HG03135 (cell line): ENCODE results near the gene GDAP2.
"Not testable (repeated sequence)": the region's sequence is repeated elsewhere in the genome, so short reads cannot be mapped to it uniquely, and the experiment has no call there.

ENCODE experiments used
- ATAC-seq: cut with Tn5 transposase; IDR thresholded peaks from one replicate; pipeline ENCODE4 v1.9.1; 2021; ENCODE audit warnings: mild to moderate bottlenecking, moderate library complexity; ENCODE audit not compliant: unreplicated experiment

Gene GDAP2, protein sequence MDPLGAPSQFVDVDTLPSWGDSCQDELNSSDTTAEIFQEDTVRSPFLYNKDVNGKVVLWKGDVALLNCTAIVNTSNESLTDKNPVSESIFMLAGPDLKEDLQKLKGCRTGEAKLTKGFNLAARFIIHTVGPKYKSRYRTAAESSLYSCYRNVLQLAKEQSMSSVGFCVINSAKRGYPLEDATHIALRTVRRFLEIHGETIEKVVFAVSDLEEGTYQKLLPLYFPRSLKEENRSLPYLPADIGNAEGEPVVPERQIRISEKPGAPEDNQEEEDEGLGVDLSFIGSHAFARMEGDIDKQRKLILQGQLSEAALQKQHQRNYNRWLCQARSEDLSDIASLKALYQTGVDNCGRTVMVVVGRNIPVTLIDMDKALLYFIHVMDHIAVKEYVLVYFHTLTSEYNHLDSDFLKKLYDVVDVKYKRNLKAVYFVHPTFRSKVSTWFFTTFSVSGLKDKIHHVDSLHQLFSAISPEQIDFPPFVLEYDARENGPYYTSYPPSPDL

DNA sequence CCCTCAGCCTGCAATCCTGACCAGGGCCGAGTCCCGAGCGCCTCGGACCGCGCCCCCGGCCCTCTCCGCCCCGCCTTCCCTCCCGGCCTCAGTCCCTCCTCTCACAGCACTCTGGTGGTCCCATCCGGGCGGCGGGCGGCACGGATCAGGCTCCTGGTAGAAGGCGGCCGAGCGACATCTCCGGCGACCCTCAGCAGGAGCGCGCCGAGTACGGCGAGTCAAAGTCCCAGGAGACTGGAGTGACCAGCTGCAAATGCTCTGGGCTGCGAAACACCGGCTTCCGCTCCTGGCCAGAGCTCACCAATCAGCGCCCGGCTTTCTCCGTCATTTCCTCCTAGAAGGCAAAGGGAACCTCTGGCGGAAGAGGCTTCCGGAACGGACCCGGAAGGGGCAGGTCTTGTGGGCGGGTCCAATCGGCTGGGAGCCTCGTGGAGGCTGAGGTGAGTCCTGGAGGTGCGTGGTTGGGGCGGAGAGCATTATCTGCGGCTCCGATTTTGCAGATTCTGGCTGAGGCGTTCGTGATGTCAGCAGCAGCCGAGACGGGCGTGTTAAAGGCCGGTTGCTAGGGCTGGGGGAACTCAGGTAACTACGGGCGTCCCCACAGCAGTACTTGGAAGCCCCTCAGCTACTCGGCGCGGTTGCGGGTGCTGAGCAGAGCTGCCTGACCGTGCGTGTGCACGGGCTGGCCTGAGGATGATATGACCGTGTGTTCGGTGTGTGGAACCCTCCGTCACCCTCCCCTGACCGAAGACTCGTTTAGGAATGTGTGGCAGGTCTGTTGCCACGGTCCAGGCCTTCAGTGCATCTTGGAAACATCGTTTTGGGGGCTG lies at the start of gene GDAP2, which contains the start of gene WDR3:
Gene GDAP2, minus strand, starts transcription at position 279 of the 830 bp plus-strand sequence. CDS start 9,264 bp downstream, outside the sequence.
Gene WDR3, plus strand, starts transcription at position 397 of the 830 bp plus-strand sequence. CDS start 3,581 bp downstream, outside the sequence.
- peak; percentile 94 for ATAC-seq

DNA sequence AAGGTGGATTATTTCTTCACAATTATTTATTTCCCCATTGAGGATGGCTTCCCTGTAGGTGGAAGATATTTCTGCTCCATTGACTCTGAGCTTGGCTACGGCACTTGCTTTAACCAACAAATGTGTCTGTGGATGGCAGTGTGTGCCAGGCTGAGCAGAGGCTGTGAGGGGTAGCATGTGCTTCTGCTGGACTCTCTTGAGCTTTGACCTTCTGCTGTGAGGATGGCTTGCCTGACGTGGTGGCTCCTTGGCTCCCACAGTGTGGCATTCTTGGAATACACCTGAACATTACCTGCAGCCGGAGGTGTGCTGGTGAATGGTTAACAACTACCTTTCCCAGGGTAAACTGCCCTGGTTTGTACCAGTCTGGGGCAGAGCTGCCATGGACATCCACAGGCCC lies 47.0 kb upstream of the GDAP2 start:
- no peak for ATAC-seq

DNA sequence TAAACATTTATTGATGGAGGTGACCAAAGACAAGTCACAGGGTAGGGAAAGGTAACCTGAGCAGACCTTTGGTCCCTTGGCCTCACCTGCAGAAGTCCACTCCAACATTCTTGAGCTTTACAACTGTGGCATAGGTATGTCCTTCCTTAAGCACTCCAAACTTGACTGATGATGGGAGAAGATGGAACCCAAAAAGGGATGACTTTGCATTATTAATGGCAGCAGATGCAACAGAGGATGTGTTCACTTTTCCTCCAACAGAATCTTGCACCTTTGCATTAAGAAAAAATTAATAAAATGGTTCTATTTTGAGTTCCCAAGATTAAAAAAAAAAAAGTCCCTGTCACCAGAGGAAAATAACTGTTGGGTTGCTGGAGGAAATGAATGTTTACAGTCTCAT lies 42.4 kb upstream of the GDAP2 start:
- ATAC-seq = no peak

DNA sequence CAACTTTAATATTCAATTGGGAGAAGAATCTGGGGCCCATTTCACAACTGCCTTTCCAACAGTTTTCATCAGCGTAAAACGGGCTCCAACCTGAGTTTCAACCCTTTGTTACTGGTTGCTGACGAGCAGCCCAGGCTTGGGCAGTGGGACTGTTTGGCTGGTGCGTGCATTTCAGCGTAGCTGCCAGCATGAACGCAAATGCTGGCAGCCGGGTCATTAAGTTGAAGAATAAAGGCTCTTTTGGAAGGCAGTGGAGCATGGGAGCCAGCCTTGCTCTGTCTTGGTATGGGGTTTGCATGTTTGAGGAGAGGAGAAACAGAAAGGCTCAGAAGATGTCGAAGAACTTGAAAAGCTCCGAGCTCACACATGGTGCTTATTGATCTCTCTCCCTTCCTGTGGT lies 40.8 kb upstream of the GDAP2 start:
- no peak for ATAC-seq

DNA sequence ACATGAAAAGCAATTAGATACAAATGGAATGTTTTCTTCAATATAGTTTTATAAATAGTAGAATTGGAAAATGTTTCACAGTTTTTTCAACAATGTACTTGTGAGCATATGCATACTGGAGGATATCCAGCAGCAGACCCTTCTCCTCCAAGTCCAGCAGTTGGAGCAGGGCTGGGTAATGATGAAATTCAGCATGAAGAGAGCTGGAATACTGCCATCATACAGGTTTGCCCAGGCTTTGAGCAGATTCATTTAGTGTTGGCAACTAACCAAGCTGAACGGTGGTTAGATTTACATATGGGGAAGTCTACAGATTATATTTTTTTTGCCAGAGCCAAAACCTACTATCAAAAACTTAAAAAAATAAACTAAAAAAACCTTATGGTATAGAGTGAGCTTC lies 38.5 kb upstream of the GDAP2 start:
- ATAC-seq = no peak

DNA sequence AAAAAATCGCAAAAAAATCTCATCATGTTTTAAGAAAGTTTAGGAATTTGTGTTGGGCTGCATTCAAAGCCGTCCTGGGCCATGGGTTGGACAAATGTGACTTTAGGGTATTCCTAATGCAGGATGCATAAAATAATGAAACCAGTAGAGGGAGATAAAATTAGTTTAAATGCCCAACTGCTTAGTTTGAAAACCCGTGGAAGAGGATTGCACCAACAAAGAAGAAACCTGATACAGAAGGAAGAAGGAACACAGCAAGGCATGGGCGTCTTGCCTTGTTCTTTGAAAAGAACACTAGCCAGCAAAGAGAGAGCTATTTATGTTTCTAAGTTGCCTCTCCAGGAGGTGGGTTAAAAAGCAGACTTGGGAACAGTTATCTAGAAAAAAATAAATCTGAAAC lies 38.1 kb upstream of the GDAP2 start:
- ATAC-seq = no peak

DNA sequence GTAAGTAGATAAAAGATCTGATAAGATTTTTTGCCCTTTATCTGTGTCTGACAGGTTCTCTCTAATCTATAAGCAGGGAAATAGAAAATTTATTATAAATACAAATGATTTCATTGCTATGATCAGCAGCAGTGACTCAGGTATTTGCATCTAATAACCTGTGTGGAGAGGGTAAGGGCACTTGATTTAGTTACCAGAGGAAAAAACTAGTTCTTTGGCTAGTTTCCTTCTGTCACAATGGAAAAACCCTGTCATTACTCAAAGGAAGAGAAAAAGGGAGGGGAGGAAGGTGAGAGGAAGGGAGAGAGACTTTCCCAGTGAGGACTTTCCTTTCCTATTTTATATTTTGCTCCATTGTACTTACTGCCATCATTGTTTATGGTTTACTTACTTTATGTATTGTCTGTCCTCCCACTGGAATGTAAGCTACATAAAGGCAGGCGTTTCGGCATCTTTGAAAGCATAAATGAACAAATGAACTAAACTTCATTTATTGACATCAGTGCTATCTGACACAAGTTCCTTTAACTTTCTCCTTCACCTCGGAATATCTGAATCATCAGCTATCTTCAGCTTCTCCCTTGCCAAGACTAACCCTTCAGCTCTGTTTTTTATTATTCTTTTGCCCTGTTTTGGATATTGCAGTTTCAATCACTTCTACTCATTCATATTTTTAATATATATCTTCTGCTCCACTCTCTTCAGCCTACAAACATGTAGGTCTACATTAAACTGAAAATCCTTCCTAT lies 35.0 kb upstream of the GDAP2 start:
- no peak for ATAC-seq

DNA sequence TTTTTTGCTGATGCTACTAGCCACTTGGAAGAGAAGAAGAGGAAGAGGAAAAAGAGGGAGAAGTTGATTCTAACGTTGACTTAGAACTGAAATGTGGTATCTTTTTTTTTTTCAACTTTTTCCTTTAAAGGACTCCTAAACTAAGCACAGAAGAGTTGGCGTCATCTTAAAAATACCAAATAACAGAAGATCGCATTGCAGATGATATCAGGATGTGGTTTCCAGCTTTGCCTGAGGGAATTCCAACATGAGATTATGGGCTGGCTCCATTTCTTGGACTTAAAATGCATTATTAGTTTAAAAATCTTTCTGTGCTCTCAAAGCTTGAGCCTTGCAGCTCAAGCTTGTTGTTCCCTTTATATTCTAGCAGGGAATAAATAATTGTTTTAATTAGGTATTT lies 29.9 kb upstream of the GDAP2 start:
- ATAC-seq = no peak

DNA sequence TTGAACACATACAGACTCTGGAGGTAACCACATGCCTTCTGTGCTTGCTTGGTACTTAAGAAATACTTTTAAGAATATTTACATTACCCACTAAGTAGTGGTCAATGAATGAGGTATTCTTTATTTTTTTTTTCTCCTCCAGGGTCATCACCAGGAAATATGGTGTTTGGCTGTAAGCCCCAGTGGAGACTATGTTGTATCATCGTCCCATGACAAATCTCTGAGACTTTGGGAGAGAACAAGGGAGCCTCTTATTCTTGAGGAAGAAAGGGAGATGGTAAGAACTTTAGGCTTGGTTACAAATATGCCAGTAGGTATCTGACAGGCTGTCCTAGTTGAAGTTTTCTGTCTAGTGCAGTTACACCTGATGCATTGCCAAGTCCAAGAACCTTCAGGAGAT lies 23.0 kb upstream of the GDAP2 start:
- ATAC-seq = no peak

DNA sequence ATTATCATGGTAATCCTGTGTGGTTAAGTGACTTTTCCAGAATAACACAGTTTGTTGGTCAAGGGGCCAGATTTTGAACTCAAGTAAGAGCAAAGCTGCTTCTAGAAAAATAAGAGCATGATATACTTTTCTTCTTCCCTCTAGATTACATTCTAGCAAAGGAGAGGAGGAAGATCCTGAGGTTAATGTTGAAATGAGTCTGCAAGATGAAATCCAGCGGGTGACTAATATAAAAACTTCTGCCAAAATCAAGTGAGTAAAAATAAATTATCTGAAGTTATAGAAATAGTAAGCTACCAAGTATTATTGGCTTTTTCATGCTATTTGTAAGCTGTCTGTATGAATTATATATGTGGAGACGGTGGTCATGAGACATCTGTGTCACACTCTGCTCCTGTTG lies 12.9 kb upstream of the GDAP2 start:
- ATAC-seq = no peak

DNA sequence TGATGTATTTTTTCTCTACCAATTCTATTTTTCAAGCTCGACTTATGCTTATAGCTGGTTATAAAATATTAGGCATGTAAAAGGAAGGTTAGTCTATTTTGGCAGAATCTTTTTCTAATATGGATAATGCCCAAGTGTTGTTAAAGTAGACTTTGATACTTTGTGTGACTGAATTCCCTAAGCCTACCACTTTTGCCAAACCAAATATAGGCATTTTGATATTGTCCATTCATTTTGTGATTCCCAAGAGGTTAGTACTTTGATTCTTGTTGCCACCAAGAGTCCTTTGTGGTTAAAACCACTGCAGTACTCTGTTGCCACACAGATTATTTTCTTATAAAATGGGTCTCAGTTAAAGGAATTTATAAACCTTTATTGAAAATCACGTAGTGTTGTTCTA lies 4.3 kb upstream of the GDAP2 start:
- ATAC-seq = no peak

DNA sequence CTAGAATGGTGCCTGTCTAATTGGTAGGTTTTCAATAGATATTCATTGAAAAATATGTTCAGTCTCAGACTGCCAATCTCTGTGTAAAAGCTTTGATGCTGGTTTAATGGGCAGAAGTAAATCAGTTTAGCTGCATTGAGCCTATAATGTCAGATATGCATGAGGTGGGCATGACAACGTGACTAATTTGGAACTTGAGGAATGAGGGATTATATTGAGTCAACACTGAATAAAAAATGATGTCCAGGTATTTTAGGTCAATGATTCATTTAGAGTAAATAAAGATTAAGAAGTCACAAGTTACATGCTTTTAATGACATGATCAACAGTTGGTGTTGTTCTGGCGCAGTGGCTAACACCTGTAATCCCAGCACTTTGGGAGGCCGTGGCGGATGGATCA lies 3.2 kb upstream of the GDAP2 start:
- ATAC-seq = no peak

DNA sequence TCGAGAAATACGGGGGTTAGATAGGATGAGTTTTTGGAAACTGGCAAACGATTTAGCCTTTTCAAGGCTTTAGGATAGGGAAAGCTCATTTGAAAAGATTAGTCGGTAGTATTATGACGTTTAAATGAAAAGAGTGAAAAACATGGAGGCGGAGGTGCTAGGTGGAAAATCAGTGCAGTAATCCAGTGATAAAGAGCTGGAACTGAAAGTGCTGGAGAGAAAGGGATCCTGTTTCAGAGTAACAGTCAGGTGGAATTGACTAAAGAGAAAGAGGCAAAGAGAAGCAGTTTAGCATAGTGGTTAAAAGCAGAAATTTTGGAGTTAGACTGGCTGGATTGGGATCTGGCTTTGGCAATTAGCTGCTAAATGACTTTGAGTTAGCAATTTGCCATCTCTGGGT lies 1.1 kb upstream of the GDAP2 start:
- ATAC-seq = no peak

DNA sequence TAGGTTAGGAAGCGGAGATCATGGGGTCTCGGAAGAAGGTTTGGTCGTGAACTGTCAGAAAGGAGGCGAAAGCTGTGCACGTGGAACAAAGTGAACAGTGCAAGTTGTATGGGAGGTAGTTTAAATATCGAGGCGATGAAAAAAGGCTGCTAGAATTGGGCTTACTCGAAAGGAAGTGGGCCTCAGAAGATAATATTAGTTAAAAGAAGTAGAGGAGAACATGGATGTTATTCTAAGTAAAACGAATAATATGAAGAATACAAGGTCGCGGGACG lies 689 bp upstream of the GDAP2 start:
- peak; percentile 3 for ATAC-seq

DNA sequence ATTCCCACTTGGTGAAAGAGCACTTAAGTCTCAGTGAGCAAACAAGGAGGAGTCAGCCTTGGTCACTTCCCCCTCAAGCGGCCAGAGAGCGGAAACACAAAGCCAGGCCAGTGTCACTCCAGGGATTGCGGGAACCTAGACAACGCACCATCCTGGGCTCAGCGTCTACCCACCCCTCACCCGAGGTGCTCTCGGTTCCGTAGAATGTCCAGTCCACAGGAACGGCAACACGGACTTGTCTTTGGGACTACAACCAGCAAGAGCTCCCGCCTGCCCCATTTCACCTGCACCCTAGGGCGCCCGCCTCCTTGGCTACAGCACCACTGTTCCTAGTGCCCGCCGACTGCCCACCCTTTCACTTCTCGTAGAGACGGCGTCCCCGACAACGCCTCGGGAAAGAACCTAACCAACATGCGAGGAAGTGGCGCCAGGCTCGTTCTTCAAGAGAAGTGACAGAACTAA lies 509 bp downstream of the GDAP2 start:
- ATAC-seq = peak; percentile 43

DNA sequence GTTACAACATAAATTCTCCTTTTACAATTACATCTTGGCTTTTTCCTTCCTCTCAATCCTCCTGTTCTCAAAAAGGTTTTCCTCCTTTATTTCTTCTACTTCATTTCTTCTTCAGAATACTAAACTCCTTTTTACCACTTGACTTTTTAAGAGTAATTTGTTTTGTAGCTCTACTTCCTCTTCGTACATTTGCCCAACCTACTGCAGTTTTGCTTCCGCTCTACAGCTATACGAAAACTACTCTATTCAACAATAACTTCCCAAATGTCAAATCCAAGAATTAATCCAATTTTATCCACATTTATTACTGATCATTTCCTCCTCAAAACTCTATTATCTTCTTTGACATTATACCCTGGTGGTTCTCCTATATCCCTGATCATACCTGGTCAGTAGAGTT lies 3.4 kb downstream of the GDAP2 start:
- no peak for ATAC-seq

DNA sequence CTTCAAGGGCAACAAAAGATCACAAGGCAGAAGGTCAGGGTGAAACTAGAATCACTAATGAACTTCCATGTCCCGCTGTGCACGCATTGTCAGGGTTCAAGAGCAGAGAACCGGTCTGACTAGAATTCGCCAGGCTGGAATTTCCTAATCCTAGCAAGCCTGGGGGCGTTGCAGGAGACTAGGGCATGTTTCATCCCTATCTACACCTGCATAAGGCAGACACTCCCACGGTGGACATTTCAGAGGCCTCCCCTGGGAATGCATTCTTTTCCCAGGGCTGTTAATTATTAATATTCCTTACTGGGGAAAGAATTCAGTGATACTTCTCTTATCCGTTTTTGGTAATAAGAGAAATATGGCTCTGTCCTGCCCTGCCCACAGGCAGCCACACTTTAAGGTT lies 6.7 kb downstream of the GDAP2 start:
- ATAC-seq = not testable (repeated sequence)

DNA sequence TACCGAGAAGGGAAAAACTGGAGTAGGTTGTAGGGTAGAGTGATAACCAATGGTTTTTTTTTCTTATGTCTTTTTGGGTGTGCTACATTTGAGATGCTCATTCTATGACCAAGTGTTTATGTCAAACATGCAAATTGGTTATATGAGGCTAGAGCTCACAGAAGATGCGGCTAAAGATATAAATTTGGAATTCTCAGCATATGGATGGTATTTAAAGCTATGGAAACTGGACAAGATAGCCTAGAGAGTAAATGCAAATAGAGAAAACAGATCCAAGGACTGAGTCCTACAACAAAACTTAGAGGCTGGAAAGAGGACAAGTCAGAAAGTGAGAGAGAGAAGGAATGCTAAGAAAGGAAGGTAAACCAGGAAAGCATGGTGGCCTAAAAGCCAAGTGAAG lies 7.4 kb downstream of the GDAP2 start:
- no peak for ATAC-seq

DNA sequence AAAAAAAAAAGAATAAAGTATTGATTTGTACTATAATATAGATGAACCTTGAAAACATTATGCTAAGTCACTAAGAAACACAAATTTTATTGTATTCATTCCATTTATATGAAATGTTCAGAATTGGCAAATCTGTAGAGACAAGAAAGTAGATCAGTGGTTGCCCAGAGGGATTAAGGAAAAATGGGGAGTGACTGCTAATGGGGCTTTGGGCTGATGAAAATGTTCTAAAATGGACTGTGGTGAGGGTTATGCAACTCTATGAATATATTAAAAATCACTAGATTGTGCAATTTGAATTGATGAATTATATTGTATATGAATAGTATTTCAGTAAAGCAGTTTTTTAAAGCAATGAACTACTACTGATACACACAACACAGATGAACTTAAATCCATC lies 10.0 kb downstream of the GDAP2 start:
- no peak for ATAC-seq

DNA sequence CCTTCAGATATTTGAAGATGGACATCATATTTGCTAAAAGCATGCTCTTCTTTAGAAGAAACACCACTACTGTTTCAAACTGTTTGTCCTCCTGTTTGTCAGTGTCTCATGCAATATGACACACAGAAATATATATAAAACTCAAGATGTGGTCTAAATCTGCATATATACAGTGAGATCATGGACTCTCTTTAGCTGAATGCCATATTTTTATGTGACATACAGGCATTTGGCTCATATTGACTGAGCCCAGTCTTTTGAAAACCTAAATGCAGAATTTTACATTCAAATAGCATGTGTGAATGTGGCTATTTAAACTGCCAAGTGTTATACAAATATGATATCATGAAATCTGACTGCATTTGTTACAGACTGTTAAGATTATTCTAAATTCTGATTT lies 18.4 kb downstream of the GDAP2 start:
- no peak for ATAC-seq

DNA sequence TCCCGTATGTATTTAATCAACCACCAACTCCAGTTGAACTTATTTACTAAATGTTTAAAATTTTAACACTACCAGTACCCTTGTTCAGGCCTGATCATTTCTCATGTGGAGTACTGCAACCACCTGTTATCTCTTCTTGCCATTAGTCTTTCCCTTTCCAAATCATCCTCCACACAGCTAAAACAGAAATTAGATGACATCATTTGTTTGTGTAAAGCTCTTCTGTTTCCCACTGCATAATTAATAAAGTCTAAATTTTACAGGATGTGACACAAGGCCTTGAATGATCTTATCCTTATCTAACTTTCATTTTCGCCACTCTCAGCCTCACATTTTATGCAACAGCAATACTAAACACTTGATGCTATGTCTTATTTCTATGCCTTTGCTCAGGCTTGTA lies 24.4 kb downstream of the GDAP2 start:
- ATAC-seq = no peak
